Measurements from ENCODE around the gene COL4A3. TPM values are rescaled to one million over a fixed set of nuclear protein-coding genes. Genes with fewer than 3 reads are reported as not detected.
A peak's percentile ranks its signal among the peaks of the same experiment; 100 is the strongest.

Gene COL4A3
- 0.08 and 1.3 TPM in 2 replicates for total RNA-seq (ENCODE audit: low replicate concordance)

GRCh38 chr2:227163998-227164762 lies at the start of gene COL4A3, which contains the start of gene COL4A4:
Gene COL4A3, plus strand, starts transcription at chr2:227164624. Its CDS starts 103 bp downstream, at chr2:227164727.
Gene COL4A4, minus strand, starts transcription at chr2:227164205. Its CDS starts 16,722 bp downstream, at chr2:227147483.
- TF ChIP-seq CTCF (IDR thresholded peaks at IDR 0.05; ENCODE audit: insufficient read depth, low read length) = no peak
- DNase-seq (ENCODE audit: low read depth) = peak; percentile 18
- H3K4me3 ChIP-seq (ENCODE audit: low read depth, low read length) = peak within 1 kb of the TSS; percentile 69

GRCh38 chr2:227115761-227116160 lies 48.7 kb upstream of the COL4A3 start:
- peak; percentile 27 for DNase-seq (ENCODE audit: low read depth)
- H3K4me3 ChIP-seq (ENCODE audit: low read depth, low read length) = no peak overlapping the region
- no peak for TF ChIP-seq CTCF (IDR thresholded peaks at IDR 0.05; ENCODE audit: insufficient read depth, low read length)

- no peak for TF ChIP-seq CTCF (IDR thresholded peaks at IDR 0.05; ENCODE audit: insufficient read depth, low read length)
- no peak for DNase-seq (ENCODE audit: low read depth)
- no peak overlapping the region for H3K4me3 ChIP-seq (ENCODE audit: low read depth, low read length)
These were observed 47.4 kb upstream of the COL4A3 start for GRCh38 chr2:227117027-227117426.

GRCh38 chr2:227117852-227118251 lies 46.6 kb upstream of the COL4A3 start:
- DNase-seq (ENCODE audit: low read depth) = no peak
- TF ChIP-seq CTCF (IDR thresholded peaks at IDR 0.05; ENCODE audit: insufficient read depth, low read length) = no peak
- H3K4me3 ChIP-seq (ENCODE audit: low read depth, low read length) = no peak overlapping the region

- no peak for TF ChIP-seq CTCF (IDR thresholded peaks at IDR 0.05; ENCODE audit: insufficient read depth, low read length)
- no peak overlapping the region for H3K4me3 ChIP-seq (ENCODE audit: low read depth, low read length)
- no peak for DNase-seq (ENCODE audit: low read depth)
These were observed 46.1 kb upstream of the COL4A3 start for GRCh38 chr2:227118353-227118752.

- TF ChIP-seq CTCF (IDR thresholded peaks at IDR 0.05; ENCODE audit: insufficient read depth, low read length) = no peak
- no peak overlapping the region for H3K4me3 ChIP-seq (ENCODE audit: low read depth, low read length)
These were observed 40.7 kb upstream of the COL4A3 start for GRCh38 chr2:227123697-227124096.

More at GRCh38 chr2:227123697-227124096, 40.7 kb upstream of the COL4A3 start:
- no peak for DNase-seq (ENCODE audit: low read depth)
